Lower leg skin (tissue), 4 donors: ENCODE results near the gene CPOX. TPM values are rescaled to one million over a fixed set of nuclear protein-coding genes. Genes with fewer than 3 reads are reported as not detected.
"Not testable (repeated sequence)": the region's sequence is repeated elsewhere in the genome, so short reads cannot be mapped to it uniquely, and the experiment has no call there.

Source experiments
- DNase-seq, 2 donors: peaks; one replicate each; pipeline ENCODE4 v3.0.0-alpha.2; 2019; ENCODE audit warnings: low spot score in 2 of 2
- H3K4me3 ChIP-seq: fragments of 200-600 bp; sonication (generic); 2 replicates; pipeline ENCODE4 v1.5.1; 2017; ENCODE audit warnings: mild to moderate bottlenecking, low read depth; ENCODE audit not compliant: poor library complexity, severe bottlenecking
- POLR2A ChIP-seq, 2 donors: fragments of 450-650 bp; IDR thresholded peaks; one replicate each; pipeline ENCODE4 v1.6.1; 2016 to 2017; ENCODE audit warnings: antibody characterized with exemption in 2 of 2, mild to moderate bottlenecking in 1 of 2, moderate library complexity in 1 of 2
- WGBS, 2 donors: methylation state at CpG; one replicate each; pipeline ENCODE4 v1.1.5; 2018; 5-methylcytosine and 5-hydroxymethylcytosine counted together
- intact Hi-C: fragments of 100-400 bp; cut with DNase I; formaldehyde crosslinking; loops from one replicate; pipeline ENCODE4 v1.15.0; 2023; ENCODE audit warnings: low total_unique reads
- total RNA-seq, 4 donors: library from RNA; depleted of rRNA; stranded (reverse); fragments of >200 nt; gene quantifications; one replicate each; pipeline ENCODE4 v1.1.0, GENCODE V29; 2016
- TF ChIP-seq, protein P1 (sequence below), 3 donors: fragments of 450-650 bp; IDR thresholded peaks; one replicate each; pipeline ENCODE4 v1.5.1; 2016; ENCODE audit warnings: antibody characterized with exemption in 3 of 3, mild to moderate bottlenecking in 3 of 3, moderate library complexity in 2 of 3

CPOX gene
- 10 to 100 TPM; 21.8 to 28.6 (median 25.0) TPM for total RNA-seq

DNA sequence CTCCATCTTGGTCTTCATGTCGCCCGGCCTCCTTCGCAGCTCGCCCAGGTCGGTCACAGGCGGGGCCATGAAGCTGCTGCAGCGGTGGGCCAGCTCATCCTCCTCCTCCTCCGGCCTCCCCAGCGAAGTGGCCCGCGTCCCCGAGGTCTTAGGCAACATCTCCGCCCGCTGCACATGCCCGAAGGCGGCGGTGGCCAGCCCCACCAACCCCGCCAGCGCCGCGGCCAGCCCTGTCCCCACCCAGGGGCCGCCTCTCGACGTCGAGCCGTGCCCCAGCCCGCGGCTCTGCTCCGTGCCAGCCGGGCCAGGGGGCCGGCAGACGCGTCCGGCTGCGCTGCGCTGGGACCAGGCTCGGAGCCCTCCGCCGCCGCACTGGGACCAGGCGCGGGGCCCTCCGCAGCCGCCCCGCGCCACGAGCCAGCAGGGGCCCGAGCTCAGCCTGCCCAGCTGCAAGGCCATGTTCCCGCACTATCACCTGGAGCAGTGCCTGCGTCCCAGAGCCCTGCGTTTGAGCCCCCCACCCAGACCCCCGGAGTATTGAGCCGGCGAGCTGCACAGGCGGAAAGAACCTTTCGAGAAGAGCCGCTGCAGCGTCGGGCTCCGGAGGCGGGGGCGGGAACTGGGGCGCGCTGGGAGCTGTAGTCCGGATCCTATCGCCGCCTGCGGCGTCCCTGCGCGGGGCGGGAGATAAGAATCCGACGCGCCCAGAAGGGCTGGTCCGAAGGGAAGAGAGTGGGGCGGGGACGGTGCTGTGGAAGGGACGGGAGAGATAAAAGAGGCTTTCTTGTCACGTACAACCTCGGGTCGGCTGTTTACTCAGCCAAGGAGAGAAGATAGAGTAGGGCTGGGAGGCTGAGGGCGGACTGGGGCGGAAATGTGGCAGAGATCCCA is at the start of gene CPOX:
CPOX (minus strand) TSS at position 566 of the 891 bp plus-strand sequence; CDS start at position 459, 107 bp downstream.
- no peak for TF ChIP-seq POLR2A (IDR thresholded peaks at IDR 0.05)
- TF ChIP-seq, protein P1, sequence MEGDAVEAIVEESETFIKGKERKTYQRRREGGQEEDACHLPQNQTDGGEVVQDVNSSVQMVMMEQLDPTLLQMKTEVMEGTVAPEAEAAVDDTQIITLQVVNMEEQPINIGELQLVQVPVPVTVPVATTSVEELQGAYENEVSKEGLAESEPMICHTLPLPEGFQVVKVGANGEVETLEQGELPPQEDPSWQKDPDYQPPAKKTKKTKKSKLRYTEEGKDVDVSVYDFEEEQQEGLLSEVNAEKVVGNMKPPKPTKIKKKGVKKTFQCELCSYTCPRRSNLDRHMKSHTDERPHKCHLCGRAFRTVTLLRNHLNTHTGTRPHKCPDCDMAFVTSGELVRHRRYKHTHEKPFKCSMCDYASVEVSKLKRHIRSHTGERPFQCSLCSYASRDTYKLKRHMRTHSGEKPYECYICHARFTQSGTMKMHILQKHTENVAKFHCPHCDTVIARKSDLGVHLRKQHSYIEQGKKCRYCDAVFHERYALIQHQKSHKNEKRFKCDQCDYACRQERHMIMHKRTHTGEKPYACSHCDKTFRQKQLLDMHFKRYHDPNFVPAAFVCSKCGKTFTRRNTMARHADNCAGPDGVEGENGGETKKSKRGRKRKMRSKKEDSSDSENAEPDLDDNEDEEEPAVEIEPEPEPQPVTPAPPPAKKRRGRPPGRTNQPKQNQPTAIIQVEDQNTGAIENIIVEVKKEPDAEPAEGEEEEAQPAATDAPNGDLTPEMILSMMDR (IDR thresholded peaks at IDR 0.05) = no peak
- intact Hi-C loops = no loop called here
- 0 to 1% methylated on average over 46 to 51 of the region's 84 CpGs for WGBS, 2 donors
- H3K4me3 ChIP-seq = peak within 1 kb of the TSS; percentile 81
- DNase-seq = peak; percentile 89 to 97

DNA sequence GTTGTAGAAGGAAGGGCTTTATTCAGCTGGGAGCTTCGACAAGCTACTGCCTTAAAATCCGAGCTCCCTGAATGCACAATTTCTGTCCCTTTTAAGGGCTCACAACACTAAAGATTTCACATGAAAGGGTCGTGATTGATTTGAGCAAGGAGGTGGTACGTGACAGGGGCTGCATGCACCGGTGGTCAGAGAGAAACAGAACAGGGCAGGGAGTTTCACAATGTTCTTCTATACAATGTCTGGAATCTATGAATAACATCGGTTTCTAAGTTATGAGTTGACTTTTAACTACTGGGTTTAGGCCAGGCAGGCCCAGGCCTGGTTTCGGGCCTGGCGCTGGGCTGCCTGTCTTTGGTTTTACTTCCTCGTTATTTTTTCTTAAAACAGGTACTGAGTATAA is 49.4 kb upstream of the CPOX start:
- intact Hi-C loops, DNase-seq, H3K4me3 ChIP-seq: not testable (repeated sequence)
- WGBS, 2 donors = 91 to 92% methylated on average over 9 of the region's 9 CpGs

DNA sequence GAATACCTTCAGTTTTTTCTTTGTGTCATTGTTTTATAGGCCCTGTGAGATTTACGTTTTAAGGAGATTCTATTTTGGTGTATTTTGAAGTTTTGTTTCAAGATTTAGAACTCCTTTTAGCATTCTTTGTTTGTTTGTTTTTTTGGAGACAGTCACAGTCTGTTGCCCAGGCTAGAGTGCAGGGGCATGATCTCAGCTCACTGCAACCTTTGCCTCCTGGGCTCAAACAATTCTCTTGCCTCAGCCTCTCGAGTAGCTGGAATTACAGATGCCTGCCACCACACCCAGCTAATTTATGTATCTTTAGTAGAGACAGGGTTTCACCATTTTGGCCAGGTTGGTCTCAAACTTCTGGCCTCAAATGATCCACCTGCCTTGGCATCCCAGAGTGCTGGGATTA is 48.3 kb upstream of the CPOX start:
- H3K4me3 ChIP-seq, DNase-seq, intact Hi-C loops: not testable (repeated sequence)
- 77% methylated on average over 2 of the region's 2 CpGs for WGBS, 2 donors

DNA sequence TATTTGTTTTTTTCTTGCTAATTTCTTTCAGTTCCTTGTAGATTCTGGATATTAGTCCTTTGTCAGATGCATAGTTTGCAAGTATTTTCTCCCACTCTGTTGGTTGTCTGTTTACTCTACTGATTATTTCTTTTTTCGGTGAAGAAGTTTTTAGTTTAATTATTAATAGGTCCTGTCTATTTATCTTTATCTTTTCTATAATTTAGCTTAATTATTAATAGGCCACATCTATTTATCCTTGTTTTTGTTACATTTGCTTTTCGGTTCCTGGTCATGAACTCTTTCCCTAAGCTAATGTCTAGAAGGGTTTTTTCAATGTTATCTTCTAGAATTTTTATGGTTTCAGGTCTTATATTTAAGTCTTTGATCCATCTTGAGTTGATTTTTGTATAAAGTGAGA is 45.1 kb upstream of the CPOX start:
- H3K4me3 ChIP-seq = not testable (repeated sequence)

DNA sequence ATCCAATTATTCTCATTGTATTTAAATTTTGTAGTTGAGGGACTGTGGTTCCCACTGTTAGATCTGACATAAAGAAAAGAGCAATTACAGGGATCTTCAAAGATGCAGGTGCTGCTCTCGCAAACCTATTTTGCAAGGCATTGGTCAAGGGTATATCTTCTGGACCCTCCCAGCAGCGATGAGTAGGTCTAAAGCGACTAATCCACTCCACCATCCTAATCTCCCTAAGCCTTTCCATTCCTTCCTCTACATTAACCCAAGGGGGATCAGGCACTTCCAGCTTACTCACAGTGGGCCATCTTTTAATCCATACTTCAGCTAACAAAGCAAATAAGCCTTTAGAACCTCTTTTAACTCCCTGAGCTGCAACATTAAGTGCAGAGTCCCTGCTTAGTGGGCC is 37.0 kb upstream of the CPOX start:
- H3K4me3 ChIP-seq = no peak overlapping the region
- intact Hi-C loops = no loop called here
- WGBS, 2 donors = 93 to 95% methylated on average over 3 of the region's 3 CpGs
- no peak for TF ChIP-seq POLR2A (IDR thresholded peaks at IDR 0.05)
- TF ChIP-seq, protein P1 (IDR thresholded peaks at IDR 0.05) = no peak
- no peak for DNase-seq

More for the DNA sequence above, 45.1 kb upstream of the CPOX start:
- DNase-seq, intact Hi-C loops: not testable (repeated sequence)
- 97 to 98% methylated on average over 2 of the region's 2 CpGs for WGBS, 2 donors

DNA sequence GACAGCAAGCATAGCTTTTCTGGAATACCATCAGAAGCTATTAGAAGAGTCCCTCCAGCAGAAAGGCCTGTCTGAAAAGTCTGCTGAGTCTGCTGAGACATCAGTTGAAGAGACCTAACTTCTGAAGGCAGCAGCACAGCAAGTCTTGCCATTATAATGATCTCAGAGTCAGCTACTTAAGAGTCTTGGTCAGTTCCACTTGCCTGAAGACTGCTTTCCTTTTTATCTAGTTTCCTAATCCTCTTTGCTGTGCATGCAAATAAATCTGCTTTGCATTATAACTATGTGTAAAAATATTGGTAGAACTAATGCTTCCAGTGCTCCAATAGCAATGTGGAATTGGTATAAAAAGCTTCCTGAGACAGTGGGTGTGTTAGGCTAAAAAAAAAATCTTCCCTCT is 34.9 kb upstream of the CPOX start:
- intact Hi-C loops = no loop called here
- H3K4me3 ChIP-seq = no peak overlapping the region
- DNase-seq = no peak
- no peak for TF ChIP-seq POLR2A (IDR thresholded peaks at IDR 0.05)
- TF ChIP-seq, protein P1 (IDR thresholded peaks at IDR 0.05) = no peak

DNA sequence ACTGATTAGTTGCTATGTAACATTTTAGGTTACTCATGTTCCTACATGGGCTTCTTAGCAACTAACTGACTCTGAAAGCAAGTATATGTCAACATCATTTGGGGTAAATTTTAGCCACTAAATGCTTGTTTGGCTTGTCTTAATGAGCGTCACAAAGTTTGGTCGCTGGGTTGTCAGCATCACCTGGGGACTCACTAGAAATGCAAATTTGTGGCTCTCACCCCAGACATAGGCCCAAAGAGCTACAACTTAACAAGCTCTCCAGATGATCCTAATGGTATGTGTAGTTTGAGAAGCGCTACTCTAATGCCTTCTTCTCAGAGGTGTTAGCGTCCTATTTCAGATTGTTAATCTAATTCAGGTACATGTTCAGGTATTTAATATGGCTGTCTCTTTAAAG is 32.7 kb upstream of the CPOX start:
- no peak for DNase-seq
- TF ChIP-seq, protein P1 (IDR thresholded peaks at IDR 0.05) = no peak
- TF ChIP-seq POLR2A (IDR thresholded peaks at IDR 0.05) = no peak
- H3K4me3 ChIP-seq = no peak overlapping the region
- intact Hi-C loops = no loop called here
- WGBS, 2 donors = 88 to 92% methylated on average over 4 of the region's 4 CpGs
